HL-60 (cell line): ENCODE results near the gene NFKBIB.
A peak's percentile ranks its signal among the peaks of the same experiment; 100 is the strongest.

ENCODE experiments used
- DNase-seq, 2 experiments: peaks; one replicate each; pipeline ENCODE4 v3.0.0-alpha.2; 2010 to 2020; ENCODE audit warnings: low read depth in 1 of 2, low spot score in 1 of 2
- H3K27ac ChIP-seq: fragments of 250-450 bp; sonication (Bioruptor Pico); replicated peaks from 2 replicates; pipeline ENCODE4 v1.5.1; 2020; ENCODE audit warnings: mild to moderate bottlenecking, moderate library complexity
- H3K27me3 ChIP-seq: fragments of 250-450 bp; sonication (Bioruptor Pico); 2 replicates; pipeline ENCODE4 v1.5.1; 2021; ENCODE audit warnings: mild to moderate bottlenecking, moderate library complexity; ENCODE audit not compliant: insufficient read depth, poor library complexity, severe bottlenecking
- H3K4me3 ChIP-seq: replicated peaks from 2 replicates; pipeline ENCODE4 v1.5.1; 2011; ENCODE audit warnings: mild to moderate bottlenecking, control low read depth, low read length; ENCODE audit not compliant: insufficient read depth
- CTCF ChIP-seq: IDR thresholded peaks from one replicate; pipeline ENCODE4 v1.5.1; 2011; ENCODE audit warnings: low read length, control low read depth, inconsistent platforms; ENCODE audit not compliant: insufficient read depth
- GABPA ChIP-seq: IDR thresholded peaks from 2 replicates; pipeline ENCODE4 v1.6.1; 2012; ENCODE audit warnings: low read depth
- POLR2AphosphoS5 ChIP-seq: IDR thresholded peaks from 2 replicates; pipeline ENCODE4 v1.6.1; 2012; ENCODE audit warnings: low read depth
- REST ChIP-seq: IDR thresholded peaks from 2 replicates; pipeline ENCODE4 v1.6.1; 2012; ENCODE audit warnings: low read depth; ENCODE audit not compliant: insufficient replicate concordance
- SPI1 ChIP-seq: IDR thresholded peaks from 2 replicates; pipeline ENCODE4 v1.6.1; 2012; ENCODE audit warnings: low read depth, mild to moderate bottlenecking, borderline replicate concordance

The NFKBIB gene

GRCh38 chr19:38912600-38913514 lies 13.1 kb downstream of the NFKBIB start:
- Histone ChIP-seq H3K27me3 (no peaks in the 10 kb centered on the region), H3K27ac (peak overlapping the region; percentile 51), H3K4me3 (no peak overlapping the region)
- no peak for TF ChIP-seq GABPA
- no peak for TF ChIP-seq POLR2AphosphoS5
- TF ChIP-seq REST, result no peak
- peak; percentile 89 for TF ChIP-seq SPI1
- no peak for TF ChIP-seq CTCF
- DNase-seq, result peak; percentile 36 to 72

GRCh38 chr19:38913958-38914357 lies 14.2 kb downstream of the NFKBIB start:
- TF ChIP-seq REST (no peak), POLR2AphosphoS5 (no peak), GABPA (no peak), CTCF (no peak), SPI1 (no peak)
- Histone ChIP-seq H3K27ac (no peak overlapping the region), H3K4me3 (no peak overlapping the region), H3K27me3 (no peaks in the 10 kb centered on the region)
- DNase-seq, result no peak

GRCh38 chr19:38915329-38916321 lies 15.9 kb downstream of the NFKBIB start:
- Histone ChIP-seq H3K27ac (no peak overlapping the region), H3K4me3 (no peak overlapping the region), H3K27me3 (no peaks in the 10 kb centered on the region)
- no peak for DNase-seq
- TF ChIP-seq CTCF, result no peak
- TF ChIP-seq POLR2AphosphoS5, result no peak
- no peak for TF ChIP-seq SPI1
- TF ChIP-seq REST, result no peak
- no peak for TF ChIP-seq GABPA
